ENCODE data around the gene COX8C. TPM values are rescaled to one million over a fixed set of nuclear protein-coding genes. Genes with fewer than 3 reads are reported as not detected.

The COX8C gene
- total RNA-seq, 1 donor from 2014 or later, result not detected

DNA sequence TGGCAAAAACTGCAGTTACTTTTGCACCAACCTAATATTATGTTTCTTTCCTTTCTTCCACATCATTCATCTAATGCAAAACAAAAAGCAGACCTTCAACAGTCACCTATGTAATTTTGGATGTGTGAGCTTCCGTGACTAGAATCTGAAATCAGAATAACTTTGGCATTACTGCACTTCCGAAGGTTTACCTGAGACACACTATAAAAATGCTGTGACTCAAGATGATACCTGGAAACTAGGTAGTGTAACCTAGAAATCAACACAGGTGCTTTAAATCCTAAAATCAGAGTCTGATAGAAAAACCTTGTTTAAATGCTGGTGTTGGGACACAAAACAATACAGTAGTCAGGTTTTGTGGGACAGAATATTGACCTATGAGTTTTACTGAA lies 16.4 kb upstream of the COX8C start:
- DNase-seq (no peak), ATAC-seq (no peak)
- TF ChIP-seq CTCF (IDR thresholded peaks at IDR 0.05), result no peak
- Histone ChIP-seq H3K4me3 (no peak overlapping the region), H3K27ac (peak overlapping the region; percentile 95), H3K9me3 (no peaks in the 10 kb centered on the region), H3K4me1 (peaks cover 36% of the 10 kb centered on the region), H3K36me3 (no peaks in the 10 kb centered on the region), H3K27me3 (no peaks in the 10 kb centered on the region)
- intact Hi-C loops (cut with DNase I), result no loop called here

DNA sequence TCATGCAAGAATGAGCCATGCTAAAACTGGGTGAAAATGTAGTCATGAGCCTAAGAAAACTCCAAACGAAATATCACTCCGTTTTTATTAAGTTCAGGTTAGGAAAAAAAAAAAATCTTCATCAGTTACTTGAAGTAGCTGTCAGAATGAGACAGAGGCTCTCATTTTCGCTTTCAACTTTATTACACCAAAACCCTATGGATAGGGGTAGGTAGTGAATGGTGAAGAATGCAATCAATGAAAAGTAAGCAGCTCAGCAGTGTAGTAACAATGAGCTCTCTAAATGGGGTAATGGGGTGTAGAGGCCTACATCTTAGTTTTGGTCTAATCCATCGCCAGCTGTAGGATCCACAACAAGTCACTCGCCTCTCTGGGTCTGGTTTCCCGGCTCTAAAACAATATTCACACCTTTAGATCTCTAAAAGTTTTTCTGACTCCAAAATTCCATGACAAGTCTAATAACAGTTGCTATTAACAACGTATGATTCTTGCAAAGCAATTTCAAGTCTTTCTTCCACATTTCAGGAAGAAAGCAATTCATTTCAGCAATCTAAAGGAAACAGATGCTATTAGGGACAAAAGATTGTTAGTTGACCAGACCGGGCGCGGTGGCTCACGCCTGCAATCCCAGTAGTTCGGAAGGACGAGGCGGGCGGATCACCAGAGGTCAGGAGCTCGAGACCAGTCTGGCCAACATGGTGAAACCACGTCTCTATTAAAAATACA lies 15.8 kb upstream of the COX8C start:
- TF ChIP-seq CTCF (IDR thresholded peaks at IDR 0.05), result no peak
- H3K27me3 ChIP-seq, result no peaks in the 10 kb centered on the region
- peak overlapping the region; percentile 75 for H3K4me3 ChIP-seq
- intact Hi-C loops (cut with DNase I), result no loop called here
- DNase-seq (peak; percentile 65), ATAC-seq (no peak)
- no peaks in the 10 kb centered on the region for H3K9me3 ChIP-seq
- no peaks in the 10 kb centered on the region for H3K36me3 ChIP-seq
- H3K27ac ChIP-seq, result peak overlapping the region; percentile 95
- peaks cover 36% of the 10 kb centered on the region for H3K4me1 ChIP-seq

GRCh38 chr14:93331728-93332396 lies 15.1 kb upstream of the COX8C start:
- TF ChIP-seq CTCF (IDR thresholded peaks at IDR 0.05), result no peak
- DNase-seq (no peak), ATAC-seq (no peak)
- intact Hi-C loops (cut with DNase I), result no loop called here
- Histone ChIP-seq H3K9me3 (no peaks in the 10 kb centered on the region), H3K4me3 (peak overlapping the region; percentile 75), H3K27ac (peak overlapping the region; percentile 95), H3K27me3 (no peaks in the 10 kb centered on the region), H3K4me1 (peaks cover 36% of the 10 kb centered on the region), H3K36me3 (no peaks in the 10 kb centered on the region)

DNA sequence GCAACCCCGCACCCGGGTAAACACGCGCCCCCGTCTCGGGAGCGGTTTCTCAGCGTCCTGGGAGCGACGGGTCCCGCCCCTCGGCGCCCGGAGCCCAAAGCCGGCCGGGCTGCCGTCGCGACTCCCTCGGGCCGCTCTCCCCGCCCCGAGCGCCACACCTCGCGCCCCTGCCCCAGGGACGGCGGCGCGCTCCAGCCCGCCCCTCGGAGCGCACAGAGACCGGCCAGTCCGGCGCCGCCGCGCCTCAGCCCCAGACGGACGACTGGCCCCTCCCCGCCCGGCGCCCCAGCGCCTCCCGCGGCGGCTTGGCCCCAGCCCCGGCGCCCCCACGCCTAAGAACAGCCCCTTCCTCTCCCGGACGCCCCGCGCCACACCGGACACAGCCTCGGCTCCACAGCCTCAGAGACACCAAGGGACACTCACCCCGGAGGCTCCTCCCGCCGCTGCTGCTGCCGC lies 14.6 kb upstream of the COX8C start:
- no peak for TF ChIP-seq CTCF (IDR thresholded peaks at IDR 0.05)
- Histone ChIP-seq H3K27me3 (no peaks in the 10 kb centered on the region), H3K27ac (peak overlapping the region; percentile 95), H3K9me3 (no peaks in the 10 kb centered on the region), H3K36me3 (no peaks in the 10 kb centered on the region), H3K4me3 (peak overlapping the region; percentile 75), H3K4me1 (peaks cover 36% of the 10 kb centered on the region)
- peak; percentile 88 for ATAC-seq
- intact Hi-C loops (cut with DNase I), result no loop called here
- peak; percentile 87 for DNase-seq

DNA sequence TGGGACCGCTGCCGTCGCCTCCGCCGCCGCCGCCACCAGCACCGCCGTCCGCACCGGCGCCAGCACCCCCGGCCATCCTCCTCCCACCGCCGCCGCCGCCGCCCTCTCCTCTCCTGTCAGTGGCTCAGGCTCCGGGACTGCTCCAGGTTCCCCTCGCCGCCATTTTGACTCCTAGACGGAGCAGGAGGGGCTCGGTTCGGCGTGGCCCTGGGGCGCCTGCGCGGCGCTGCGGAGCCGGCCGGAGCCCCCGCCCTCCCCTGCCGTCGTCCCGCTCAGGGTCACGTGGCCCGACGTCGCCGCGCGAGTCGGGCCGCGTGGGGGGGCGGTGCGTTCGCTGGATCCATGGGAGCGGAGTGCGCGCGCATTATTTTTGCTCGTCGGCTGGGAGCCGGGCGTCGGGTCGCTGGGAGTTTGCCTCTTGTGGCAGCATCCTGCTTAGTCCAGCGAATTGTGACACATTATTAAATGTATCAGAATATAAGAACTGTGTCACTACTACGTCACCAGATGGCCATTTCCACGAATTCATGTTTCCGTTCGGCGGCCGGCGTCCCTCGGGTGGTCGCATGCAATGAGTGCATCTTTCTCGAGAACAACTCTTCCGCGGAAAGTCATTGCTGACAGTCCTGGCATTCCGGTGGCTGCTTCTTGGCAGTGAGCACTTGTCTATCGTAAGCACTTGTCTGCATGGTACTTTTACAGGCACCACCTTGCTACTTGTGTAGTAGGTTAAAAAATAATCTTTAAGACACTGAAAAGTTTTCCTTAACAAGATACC lies 13.9 kb upstream of the COX8C start, which contains the start of gene BTBD7:
Gene BTBD7, minus strand, starts transcription at position 184 of the 778 bp plus-strand sequence. CDS start 36,985 bp downstream, outside the sequence.
- DNase-seq (peak; percentile 98), ATAC-seq (peak; percentile 97)
- Histone ChIP-seq H3K27me3 (no peaks in the 10 kb centered on the region), H3K36me3 (no peaks in the 10 kb centered on the region), H3K4me1 (peaks cover 36% of the 10 kb centered on the region), H3K9me3 (no peaks in the 10 kb centered on the region), H3K27ac (peak within 1 kb of the TSS; percentile 95), H3K4me3 (peak within 1 kb of the TSS; percentile 75)
- intact Hi-C loops (cut with DNase I), result no loop called here
- no peak for TF ChIP-seq CTCF (IDR thresholded peaks at IDR 0.05)

Data from upper lobe of right lung (tissue), 1 donor.